Loucy (cell line): ENCODE data around the gene NPR3.

Source experiments
- EZH2phosphoT487 ChIP-seq: fragments of 200-600 bp; IDR thresholded peaks from 2 replicates; pipeline ENCODE4 v1.6.1; 2018; ENCODE audit warnings: antibody characterized with exemption, mild to moderate bottlenecking, moderate library complexity, borderline replicate concordance
- TF ChIP-seq, protein P1 (sequence below): fragments of 200-600 bp; sonication (generic); conservative IDR thresholded peaks from 2 replicates; pipeline ENCODE4 v1.5.1; 2014; ENCODE audit warnings: mild to moderate bottlenecking, antibody characterized with exemption, low read length

DNA sequence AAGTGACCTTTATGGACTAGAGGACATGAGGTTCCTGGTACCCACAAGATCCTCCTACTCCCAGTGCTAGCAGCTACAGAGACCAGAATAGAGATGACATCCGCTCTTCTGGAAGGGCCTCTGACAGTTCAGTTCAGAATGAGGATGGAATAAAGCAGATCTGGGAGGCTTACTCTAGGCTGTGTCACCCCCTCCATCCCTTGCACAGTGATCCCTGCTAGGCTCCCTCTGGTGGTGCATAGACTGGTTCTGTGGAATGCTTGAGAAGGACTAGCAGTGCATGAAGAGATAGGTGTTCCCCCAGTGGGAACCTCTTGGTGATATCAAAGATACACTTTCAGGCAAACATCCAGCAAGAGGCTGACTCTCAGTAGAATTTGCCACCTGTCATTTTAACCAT lies 83.0 kb downstream of the NPR3 start:
- TF ChIP-seq, protein P1, sequence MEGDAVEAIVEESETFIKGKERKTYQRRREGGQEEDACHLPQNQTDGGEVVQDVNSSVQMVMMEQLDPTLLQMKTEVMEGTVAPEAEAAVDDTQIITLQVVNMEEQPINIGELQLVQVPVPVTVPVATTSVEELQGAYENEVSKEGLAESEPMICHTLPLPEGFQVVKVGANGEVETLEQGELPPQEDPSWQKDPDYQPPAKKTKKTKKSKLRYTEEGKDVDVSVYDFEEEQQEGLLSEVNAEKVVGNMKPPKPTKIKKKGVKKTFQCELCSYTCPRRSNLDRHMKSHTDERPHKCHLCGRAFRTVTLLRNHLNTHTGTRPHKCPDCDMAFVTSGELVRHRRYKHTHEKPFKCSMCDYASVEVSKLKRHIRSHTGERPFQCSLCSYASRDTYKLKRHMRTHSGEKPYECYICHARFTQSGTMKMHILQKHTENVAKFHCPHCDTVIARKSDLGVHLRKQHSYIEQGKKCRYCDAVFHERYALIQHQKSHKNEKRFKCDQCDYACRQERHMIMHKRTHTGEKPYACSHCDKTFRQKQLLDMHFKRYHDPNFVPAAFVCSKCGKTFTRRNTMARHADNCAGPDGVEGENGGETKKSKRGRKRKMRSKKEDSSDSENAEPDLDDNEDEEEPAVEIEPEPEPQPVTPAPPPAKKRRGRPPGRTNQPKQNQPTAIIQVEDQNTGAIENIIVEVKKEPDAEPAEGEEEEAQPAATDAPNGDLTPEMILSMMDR = peak; percentile 53
- TF ChIP-seq EZH2phosphoT487 = no peak
